ENCODE data around the gene SBDS.
"Not testable (repeated sequence)": the region's sequence is repeated elsewhere in the genome, so short reads cannot be mapped to it uniquely, and the experiment has no call there.

- TF ChIP-seq CTCF (IDR thresholded peaks at IDR 0.05; ENCODE audit: low read depth, low read length, poor library complexity, severe bottlenecking); EZH2phosphoT487 (IDR thresholded peaks at IDR 0.05; ENCODE audit: borderline replicate concordance, low read length): not testable (repeated sequence)
These were observed 36.3 kb upstream of the SBDS start for GRCh38 chr7:67031685-67032084.
